Mucosa of descending colon (tissue), 3 donors: Measurements from ENCODE around the gene BIRC7. TPM values are rescaled to one million over a fixed set of nuclear protein-coding genes. Genes with fewer than 3 reads are reported as not detected.

Experiments
- ATAC-seq: fragments of 200-7000 bp; cut with Tn5 transposase; one replicate; pipeline ENCODE4 v1.9.1; 2020; ENCODE audit warnings: mild to moderate bottlenecking, moderate library complexity
- DNase-seq, 3 donors: peaks; one replicate each; pipeline ENCODE4 v3.0.0-alpha.2; 2020
- H3K36me3 ChIP-seq: fragments of 200-600 bp; one replicate; pipeline ENCODE4 v1.8.0; 2021; ENCODE audit warnings: low read depth, mild to moderate bottlenecking
- H3K4me1 ChIP-seq: fragments of 200-600 bp; one replicate; pipeline ENCODE4 v1.8.0; 2021; ENCODE audit warnings: low read depth, mild to moderate bottlenecking
- H3K4me3 ChIP-seq: fragments of 200-600 bp; one replicate; pipeline ENCODE4 v1.8.0; 2021; ENCODE audit warnings: mild to moderate bottlenecking
- H3K9me3 ChIP-seq: fragments of 200-600 bp; one replicate; pipeline ENCODE4 v1.8.0; 2021; ENCODE audit warnings: mild to moderate bottlenecking
- CTCF ChIP-seq: fragments of 200-600 bp; IDR thresholded peaks from one replicate; pipeline ENCODE4 v1.8.0; 2022; ENCODE audit warnings: antibody characterized with exemption, mild to moderate bottlenecking
- intact Hi-C, 2 donors: fragments of 100-400 bp; cut with DNase I in 1 of 2; cut with micrococcal nuclease in 1 of 2; formaldehyde crosslinking; loops; one replicate each; pipeline versions ENCODE4 v1.11.0 to v1.11.1; 2022; cut with DNase I, micrococcal nuclease
- total RNA-seq, 3 donors: library from RNA; stranded (reverse); fragmentation: NEBNext Ultra II Directional in 2 of 3; extraction: Animal tissue kit (Norgen Biotek cat#: 25700) in 2 of 3; gene quantifications; one replicate each; pipeline versions ENCODE4 v1.2.1 to v1.2.4, GENCODE V29; 2021 to 2023
- donor health status: DM: no; HTN: no; CAD: no; lungs with moderate emphysema.
- donor health status: DM: no; HTN: no; CAD: no.
- donor health status: DM: no; HTN: yes; CAD: no.

BIRC7 gene
- total RNA-seq, 3 donors from 2014 or later, result 0.22 TPM; not detected in 2

- Histone ChIP-seq H3K4me1 (peaks cover 3% of the 10 kb centered on the region), H3K4me3 (no peak overlapping the region), H3K9me3 (no peaks in the 10 kb centered on the region), H3K36me3 (no peaks in the 10 kb centered on the region)
- no peak for DNase-seq
- ATAC-seq, result no peak
- TF ChIP-seq CTCF, result no peak
- intact Hi-C loops, result no loop called here
These were observed 21.2 kb downstream of the BIRC7 start for GRCh38 chr20:63256954-63257353.

GRCh38 chr20:63257629-63258028, 21.9 kb downstream of the BIRC7 start:
- DNase-seq (no peak), ATAC-seq (no peak)
- Histone ChIP-seq H3K4me3 (no peak overlapping the region), H3K4me1 (peaks cover 3% of the 10 kb centered on the region), H3K36me3 (no peaks in the 10 kb centered on the region), H3K9me3 (no peaks in the 10 kb centered on the region)
- intact Hi-C loops, result no loop called here
- no peak for TF ChIP-seq CTCF

GRCh38 chr20:63258781-63259180, 23.1 kb downstream of the BIRC7 start:
- ATAC-seq (no peak), DNase-seq (no peak)
- TF ChIP-seq CTCF, result no peak
- Histone ChIP-seq H3K4me1 (no peaks in the 10 kb centered on the region), H3K9me3 (no peaks in the 10 kb centered on the region), H3K36me3 (no peaks in the 10 kb centered on the region), H3K4me3 (no peak overlapping the region)
- intact Hi-C loops, result no loop called here

- intact Hi-C loops, result no loop called here
- no peaks in the 10 kb centered on the region for H3K36me3 ChIP-seq
- H3K4me3 ChIP-seq, result no peak overlapping the region
- DNase-seq, result no peak
- no peak for TF ChIP-seq CTCF
- H3K4me1 ChIP-seq, result no peaks in the 10 kb centered on the region
- no peaks in the 10 kb centered on the region for H3K9me3 ChIP-seq
- ATAC-seq, result no peak
These were observed 24.2 kb downstream of the BIRC7 start for GRCh38 chr20:63259734-63260460.

- Histone ChIP-seq H3K4me3 (no peak overlapping the region), H3K36me3 (no peaks in the 10 kb centered on the region), H3K9me3 (no peaks in the 10 kb centered on the region), H3K4me1 (no peaks in the 10 kb centered on the region)
- ATAC-seq (no peak), DNase-seq (no peak)
- intact Hi-C loops, result no loop called here
- TF ChIP-seq CTCF, result no peak
These were observed 24.8 kb downstream of the BIRC7 start for GRCh38 chr20:63260521-63260920.
